Neuronal stem cell (in vitro differentiated cells): ENCODE measurements around the gene BLOC1S3.
A peak's percentile ranks its signal among the peaks of the same experiment; 100 is the strongest.

Experiments
- DNase-seq: peaks from one replicate; pipeline ENCODE4 v3.0.0-alpha.2; 2013; ENCODE audit warnings: low spot score
- H2AFZ ChIP-seq: one replicate; pipeline ENCODE4 v1.6.1; 2013; ENCODE audit warnings: mild to moderate bottlenecking, low read length, inconsistent platforms
- H2AK5ac ChIP-seq: 2 replicates; pipeline ENCODE4 v1.6.1; 2013; ENCODE audit warnings: low read depth, mild to moderate bottlenecking, inconsistent platforms, low read length, moderate library complexity, mixed read lengths
- H2BK120ac ChIP-seq: 2 replicates; pipeline ENCODE4 v1.6.1; 2013; ENCODE audit warnings: low read depth, mild to moderate bottlenecking, inconsistent platforms, low read length, moderate library complexity, mixed read lengths
- H2BK12ac ChIP-seq: one replicate; pipeline ENCODE4 v1.6.1; 2013; ENCODE audit warnings: low read length, inconsistent platforms
- H2BK15ac ChIP-seq: 2 replicates; pipeline ENCODE4 v1.6.1; 2013; ENCODE audit warnings: mild to moderate bottlenecking, low read length, inconsistent platforms, mixed read lengths
- H2BK5ac ChIP-seq: one replicate; pipeline ENCODE4 v1.6.1; 2013; ENCODE audit warnings: inconsistent platforms, mild to moderate bottlenecking, low read length, moderate library complexity
- H3K14ac ChIP-seq: one replicate; pipeline ENCODE4 v1.6.1; 2013; ENCODE audit warnings: low read length, inconsistent platforms
- H3K18ac ChIP-seq: 2 replicates; pipeline ENCODE4 v1.6.1; 2013; ENCODE audit warnings: low read length, inconsistent platforms
- H3K23ac ChIP-seq: 2 replicates; pipeline ENCODE4 v1.6.1; 2013; ENCODE audit warnings: low read depth, mild to moderate bottlenecking, mixed read lengths, low read length, inconsistent platforms; ENCODE audit not compliant: poor library complexity
- H3K27ac ChIP-seq: replicated peaks from 3 replicates; pipeline ENCODE4 v1.5.1; 2013; ENCODE audit warnings: low read length, inconsistent platforms
- H3K27me3 ChIP-seq, 3 experiments: 2 replicates each; pipeline ENCODE4 v1.6.1; 2013; ENCODE audit warnings: low read length in 3 of 3, mild to moderate bottlenecking in 2 of 3, inconsistent platforms in 1 of 3, low read depth in 1 of 3, mixed read lengths in 1 of 3, moderate library complexity in 1 of 3; ENCODE audit not compliant: control insufficient read depth in 3 of 3, insufficient read depth in 3 of 3
- H3K36me3 ChIP-seq, 2 donors: replicated peaks in 1 of 2; 2 replicates each; pipeline ENCODE4 v1.6.1; 2013; ENCODE audit warnings: low read length in 2 of 2; ENCODE audit not compliant: control insufficient read depth in 2 of 2, insufficient read depth in 2 of 2
- H3K4ac ChIP-seq: 2 replicates; pipeline ENCODE4 v1.6.1; 2013; ENCODE audit warnings: inconsistent platforms, mild to moderate bottlenecking, low read length, moderate library complexity
- H3K4me1 ChIP-seq, 2 donors: 1 replicate in 1 of 2; 2 replicates in 1 of 2; pipeline ENCODE4 v1.6.1; 2013; ENCODE audit warnings: low read length in 2 of 2, low read depth in 1 of 2; ENCODE audit not compliant: control insufficient read depth in 2 of 2, insufficient read depth in 1 of 2
- H3K4me2 ChIP-seq: one replicate; pipeline ENCODE4 v1.6.1; 2013; ENCODE audit warnings: mild to moderate bottlenecking, low read length, inconsistent platforms; ENCODE audit not compliant: insufficient read depth, poor library complexity, severe bottlenecking
- H3K4me3 ChIP-seq, 2 donors: 2 replicates each; pipeline ENCODE4 v1.5.1; 2013; ENCODE audit warnings: low read length in 2 of 2, mild to moderate bottlenecking in 2 of 2, inconsistent platforms in 1 of 2, moderate library complexity in 1 of 2
- H3K79me1 ChIP-seq: one replicate; pipeline ENCODE4 v1.6.1; 2013; ENCODE audit warnings: low read depth, mild to moderate bottlenecking, inconsistent platforms, low read length, moderate library complexity
- H3K9ac ChIP-seq: one replicate; pipeline ENCODE4 v1.6.1; 2013; ENCODE audit warnings: mild to moderate bottlenecking, low read depth, low read length, inconsistent platforms; ENCODE audit not compliant: poor library complexity
- H3K9me3 ChIP-seq, 2 donors: replicated peaks in 1 of 2; 2 replicates each; pipeline versions ENCODE3 to v1.6.1; 2013; ENCODE audit warnings: low read length in 2 of 2, mild to moderate bottlenecking in 2 of 2, inconsistent platforms in 1 of 2, low read depth in 1 of 2, mixed read lengths in 1 of 2, moderate library complexity in 1 of 2; ENCODE audit not compliant: control insufficient read depth in 2 of 2, insufficient read depth in 1 of 2
- H4K8ac ChIP-seq: one replicate; pipeline ENCODE4 v1.6.1; 2013; ENCODE audit warnings: low read depth, mild to moderate bottlenecking, inconsistent platforms, low read length, moderate library complexity
- H4K91ac ChIP-seq: one replicate; pipeline ENCODE4 v1.6.1; 2013; ENCODE audit warnings: low read length, low read depth, mild to moderate bottlenecking, inconsistent platforms; ENCODE audit not compliant: poor library complexity
- WGBS, 2 donors: extraction: QIAGEN DNeasy Blood & Tissue Kit; methylation state at CpG; one replicate each; pipeline ENCODE4 v1.1.7; 2013; ENCODE audit warnings: missing lambda C conversion rate in 2 of 2, mixed read lengths in 1 of 2; ENCODE audit not compliant: insufficient read length in 2 of 2, insufficient replicate concordance in 1 of 2; ENCODE audit errors: extremely low coverage in 2 of 2; 5-methylcytosine and 5-hydroxymethylcytosine counted together

BLOC1S3 gene

GRCh38 chr19:45213031-45213430 is 34.4 kb downstream of the BLOC1S3 start:
- Histone ChIP-seq H4K91ac (no peak overlapping the region), H3K9ac (no peak overlapping the region), H3K36me3 (no peaks in the 10 kb centered on the region), H2BK12ac (no peak overlapping the region), H2AFZ (no peak overlapping the region), H3K18ac (no peak overlapping the region), H3K27me3 (peaks cover 17 to 39% (median 21%) of the 10 kb centered on the region in 3 experiments), H3K4me2 (no peak overlapping the region), H3K27ac (no peak overlapping the region), H3K23ac (peak overlapping the region; percentile 43), H3K9me3 (peaks cover 0 to 3% of the 10 kb centered on the region in 2 donors), H3K4me3 (no peak overlapping the region), H2AK5ac (no peak overlapping the region), H3K79me1 (peaks cover 2% of the 10 kb centered on the region), H2BK5ac (no peak overlapping the region), H4K8ac (no peak overlapping the region), H2BK15ac (no peak overlapping the region), H3K4me1 (peaks cover 3 to 16% of the 10 kb centered on the region in 2 donors), H2BK120ac (no peak overlapping the region), H3K14ac (no peak overlapping the region), H3K4ac (no peak overlapping the region)
- no CpG with 5 or more reads among the region's 23 CpGs for WGBS, 2 donors
- DNase-seq, result no peak

- peak overlapping the region in 1 of 2 donors; percentile 56 for H3K4me3 ChIP-seq
- peaks cover 0 to 2% of the 10 kb centered on the region in 2 donors for H3K9me3 ChIP-seq
- peak overlapping the region; percentile 79 for H2AK5ac ChIP-seq
- H3K18ac ChIP-seq, result peak overlapping the region; percentile 38
- peak overlapping the region; percentile 90 for H2BK12ac ChIP-seq
- no peak overlapping the region for H3K4ac ChIP-seq
- no peak overlapping the region for H4K8ac ChIP-seq
- H4K91ac ChIP-seq, result no peak overlapping the region
- WGBS, 2 donors, result no CpG with 5 or more reads among the region's 35 CpGs
- H3K79me1 ChIP-seq, result peaks cover 2% of the 10 kb centered on the region
- H3K27ac ChIP-seq, result no peak overlapping the region
- peaks cover 3 to 16% of the 10 kb centered on the region in 2 donors for H3K4me1 ChIP-seq
- H3K23ac ChIP-seq, result peak overlapping the region; percentile 80
- peak overlapping the region; percentile 70 for H3K9ac ChIP-seq
- H3K14ac ChIP-seq, result peak overlapping the region; percentile 47
- peak overlapping the region; percentile 53 for H2BK5ac ChIP-seq
- no peak overlapping the region for H2BK120ac ChIP-seq
- no peak for DNase-seq
- no peaks in the 10 kb centered on the region for H3K36me3 ChIP-seq
- peaks cover 21 to 56% (median 23%) of the 10 kb centered on the region in 3 experiments for H3K27me3 ChIP-seq
- peak overlapping the region; percentile 74 for H2AFZ ChIP-seq
- H2BK15ac ChIP-seq, result peak overlapping the region; percentile 37
- peak overlapping the region; percentile 43 for H3K4me2 ChIP-seq
Measured at GRCh38 chr19:45215391-45216191, 37.0 kb downstream of the BLOC1S3 start.

- Histone ChIP-seq H2AFZ (no peak overlapping the region), H3K4ac (no peak overlapping the region), H3K23ac (no peak overlapping the region), H3K36me3 (no peaks in the 10 kb centered on the region), H3K79me1 (peaks cover 2% of the 10 kb centered on the region), H3K27ac (no peak overlapping the region), H3K4me2 (no peak overlapping the region), H3K9me3 (peaks cover 0 to 2% of the 10 kb centered on the region in 2 donors), H3K9ac (no peak overlapping the region), H3K14ac (no peak overlapping the region), H2BK12ac (no peak overlapping the region), H3K27me3 (peaks cover 21 to 55% (median 23%) of the 10 kb centered on the region in 3 experiments), H4K8ac (no peak overlapping the region), H2BK120ac (no peak overlapping the region), H3K4me1 (peaks cover 3 to 9% of the 10 kb centered on the region in 2 donors), H2BK15ac (no peak overlapping the region), H2BK5ac (no peak overlapping the region), H3K4me3 (no peak overlapping the region), H3K18ac (no peak overlapping the region), H2AK5ac (no peak overlapping the region), H4K91ac (no peak overlapping the region)
- WGBS, 2 donors, result no CpG with 5 or more reads among the region's 6 CpGs
- no peak for DNase-seq
Measured at GRCh38 chr19:45216667-45217066, 38.1 kb downstream of the BLOC1S3 start.

GRCh38 chr19:45217193-45217956 is 38.8 kb downstream of the BLOC1S3 start:
- Histone ChIP-seq H2AK5ac (no peak overlapping the region), H3K27me3 (peaks cover 21 to 55% (median 23%) of the 10 kb centered on the region in 3 experiments)
- WGBS, 2 donors, result no CpG with 5 or more reads among the region's 46 CpGs

More at GRCh38 chr19:45217193-45217956, 38.8 kb downstream of the BLOC1S3 start:
- peak overlapping the region; percentile 94 for H3K14ac ChIP-seq
- H3K4me1 ChIP-seq, result peaks cover 3 to 5% of the 10 kb centered on the region in 2 donors
- H3K9me3 ChIP-seq, result peaks cover 0 to 2% of the 10 kb centered on the region in 2 donors
- peak overlapping the region; percentile 45 for H4K8ac ChIP-seq
- H3K36me3 ChIP-seq, result no peaks in the 10 kb centered on the region
- H2BK15ac ChIP-seq, result no peak overlapping the region
- H3K79me1 ChIP-seq, result peaks cover 2% of the 10 kb centered on the region
- no peak overlapping the region for H3K4ac ChIP-seq
- peak overlapping the region; percentile 47 for H3K4me2 ChIP-seq
- peak overlapping the region; percentile 87 for H3K23ac ChIP-seq
- H4K91ac ChIP-seq, result no peak overlapping the region
- H3K4me3 ChIP-seq, result no peak overlapping the region
- H2AFZ ChIP-seq, result peak overlapping the region; percentile 82
- no peak overlapping the region for H2BK12ac ChIP-seq
- peak overlapping the region; percentile 13 for H3K9ac ChIP-seq
- H2BK5ac ChIP-seq, result no peak overlapping the region
- no peak overlapping the region for H2BK120ac ChIP-seq
- H3K18ac ChIP-seq, result peak overlapping the region; percentile 80
- no peak overlapping the region for H3K27ac ChIP-seq
- no peak for DNase-seq
